Ectodermal cell (in vitro differentiated cells): ENCODE measurements around the gene ORAI3.

Experiments
- H3K27ac ChIP-seq: 2 replicates; pipeline ENCODE4 v1.7.0; 2013; ENCODE audit warnings: mild to moderate bottlenecking, low read depth, low read length; ENCODE audit not compliant: insufficient read depth, poor library complexity, severe bottlenecking
- H3K27me3 ChIP-seq: 2 replicates; pipeline ENCODE4 v1.7.0; 2013; ENCODE audit warnings: mild to moderate bottlenecking, low read length; ENCODE audit not compliant: insufficient read depth, control insufficient read depth, poor library complexity, severe bottlenecking
- H3K36me3 ChIP-seq: one replicate; pipeline ENCODE4 v1.7.0; 2013; ENCODE audit warnings: low read length; ENCODE audit not compliant: control insufficient read depth, insufficient read depth
- H3K4me1 ChIP-seq: one replicate; pipeline ENCODE4 v1.7.0; 2013; ENCODE audit warnings: low read length; ENCODE audit not compliant: control insufficient read depth, insufficient read depth
- H3K4me3 ChIP-seq: 2 replicates; pipeline ENCODE4 v1.7.0; 2013; ENCODE audit warnings: low read depth, low read length, control low read depth; ENCODE audit not compliant: insufficient read depth
- H3K9me3 ChIP-seq: 2 replicates; pipeline ENCODE4 v1.7.0; 2013; ENCODE audit warnings: mild to moderate bottlenecking, low read length, moderate library complexity; ENCODE audit not compliant: control insufficient read depth
- WGBS, 2 experiments: methylation state at CpG; one replicate each; pipeline ENCODE4 v1.1.7; 2013; ENCODE audit warnings: missing lambda C conversion rate in 2 of 2; 5-methylcytosine and 5-hydroxymethylcytosine counted together

ORAI3 gene

DNA sequence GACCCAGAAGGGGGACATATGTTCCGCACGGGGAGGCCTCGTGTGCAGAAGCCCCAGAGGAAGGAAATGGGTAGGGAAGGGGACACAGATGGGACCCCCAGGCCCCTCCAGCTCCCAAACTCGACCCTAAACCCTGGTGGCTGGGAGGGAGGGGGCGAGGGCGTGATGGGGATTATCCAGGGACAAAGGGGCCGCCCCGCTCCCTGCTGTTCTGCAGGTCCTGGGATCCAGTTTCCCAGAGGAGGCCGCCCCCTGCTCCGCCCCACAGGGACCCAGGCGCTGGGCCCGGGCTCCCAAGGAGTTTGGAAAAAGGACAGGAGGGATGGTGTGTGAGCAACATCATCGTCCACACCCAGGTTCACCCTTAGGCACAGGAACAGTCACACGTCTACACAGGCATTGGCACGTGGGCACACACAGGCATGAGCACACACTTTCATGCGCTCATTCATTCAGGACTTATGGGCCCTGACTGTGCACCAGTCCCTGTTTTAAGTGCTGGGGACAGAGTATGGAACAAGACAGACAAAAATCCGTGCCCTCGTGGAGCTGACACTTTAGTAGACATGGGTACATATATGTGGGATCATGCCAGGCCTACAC, 38.3 kb upstream of the ORAI3 start:
- Histone ChIP-seq H3K27me3 (no peaks in the 10 kb centered on the region), H3K9me3 (no peaks in the 10 kb centered on the region), H3K4me3 (no peak overlapping the region), H3K4me1 (peaks cover 16% of the 10 kb centered on the region), H3K27ac (no peak overlapping the region), H3K36me3 (no peaks in the 10 kb centered on the region)
- WGBS, 2 experiments, result 46 to 52% methylated on average over 18 of the region's 18 CpGs

DNA sequence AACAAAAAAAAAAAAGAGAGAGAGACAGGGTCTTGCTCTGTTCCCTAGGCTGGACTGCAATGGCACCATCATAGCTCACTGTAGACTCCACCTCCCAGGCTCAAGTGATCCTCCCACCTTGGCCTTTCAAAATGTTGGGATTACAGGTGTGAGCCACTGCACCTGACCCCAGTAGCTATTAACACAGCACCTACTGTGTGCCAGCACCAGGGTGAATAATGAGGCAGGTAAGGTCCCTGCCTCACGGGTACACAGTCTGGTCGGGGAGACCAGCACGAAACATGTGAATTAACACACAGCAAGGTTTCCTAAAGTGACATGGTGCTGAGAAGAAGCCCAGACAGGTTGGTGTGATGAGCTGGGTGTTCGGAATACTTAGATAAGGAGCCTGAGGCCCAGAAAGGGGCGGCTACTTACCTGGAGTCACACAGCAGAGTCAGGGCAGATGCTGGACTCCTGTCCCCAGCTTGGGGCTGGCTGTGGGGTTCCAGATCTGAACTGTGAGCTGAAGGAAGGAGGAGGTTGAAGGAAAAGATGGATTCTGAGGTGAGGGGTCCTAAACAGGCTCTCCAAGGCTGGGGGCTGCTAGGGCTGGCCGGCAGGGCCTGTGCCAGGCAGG, 36.0 kb upstream of the ORAI3 start:
- Histone ChIP-seq H3K36me3 (no peaks in the 10 kb centered on the region), H3K27me3 (no peaks in the 10 kb centered on the region), H3K9me3 (no peaks in the 10 kb centered on the region), H3K4me3 (no peak overlapping the region), H3K4me1 (peaks cover 23% of the 10 kb centered on the region), H3K27ac (no peak overlapping the region)
- WGBS, 2 experiments, result 90 to 93% methylated on average over 6 of the region's 6 CpGs

DNA sequence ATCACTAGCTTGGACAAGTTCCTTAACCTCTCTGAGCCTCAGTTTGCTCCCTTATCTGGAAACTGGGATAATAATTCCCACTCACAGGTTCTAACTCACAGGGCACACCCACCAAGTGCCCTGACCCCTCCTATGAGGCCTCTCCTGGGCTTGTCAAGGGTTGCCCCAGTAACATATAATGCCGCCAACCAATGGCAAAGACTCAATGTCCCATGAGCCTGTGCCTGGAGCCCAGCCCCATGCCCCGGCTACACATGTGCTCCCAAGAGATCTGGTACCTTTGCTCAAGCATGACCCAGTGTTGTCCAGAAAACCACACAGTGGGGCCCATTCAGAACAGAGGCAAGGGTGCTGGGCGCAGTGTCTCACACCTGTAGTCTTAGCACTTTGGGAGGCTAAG, 34.0 kb upstream of the ORAI3 start:
- Histone ChIP-seq H3K27me3 (no peaks in the 10 kb centered on the region), H3K4me3 (no peak overlapping the region), H3K36me3 (no peaks in the 10 kb centered on the region), H3K9me3 (no peaks in the 10 kb centered on the region), H3K4me1 (peaks cover 21% of the 10 kb centered on the region), H3K27ac (no peak overlapping the region)
- 92 to 97% methylated on average over 3 of the region's 3 CpGs for WGBS, 2 experiments

DNA sequence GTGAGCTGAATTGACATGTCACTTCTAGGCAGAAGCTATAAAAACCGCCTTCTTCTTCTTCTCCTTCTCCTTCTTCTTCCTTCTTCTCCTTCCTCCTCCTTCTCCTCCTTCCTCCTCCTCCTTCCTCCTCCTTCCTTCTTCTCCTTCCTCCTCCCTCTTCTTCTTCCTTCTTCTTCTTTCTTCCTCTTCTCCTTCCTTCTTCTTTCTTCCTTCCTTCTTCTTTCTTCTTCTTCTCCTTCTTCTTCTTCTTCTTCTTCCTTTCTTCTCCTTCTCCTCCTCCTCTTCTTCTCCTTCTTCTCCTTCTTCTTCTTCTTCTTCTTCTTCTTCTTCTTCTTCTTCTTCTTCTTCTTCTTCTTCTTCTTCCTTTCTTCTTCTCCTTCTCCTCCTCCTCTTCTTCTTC, 30.3 kb upstream of the ORAI3 start:
- 83 to 87% methylated on average over 1 of the region's 1 CpG for WGBS, 2 experiments
- Histone ChIP-seq H3K36me3 (no peaks in the 10 kb centered on the region), H3K4me3 (no peak overlapping the region)

DNA sequence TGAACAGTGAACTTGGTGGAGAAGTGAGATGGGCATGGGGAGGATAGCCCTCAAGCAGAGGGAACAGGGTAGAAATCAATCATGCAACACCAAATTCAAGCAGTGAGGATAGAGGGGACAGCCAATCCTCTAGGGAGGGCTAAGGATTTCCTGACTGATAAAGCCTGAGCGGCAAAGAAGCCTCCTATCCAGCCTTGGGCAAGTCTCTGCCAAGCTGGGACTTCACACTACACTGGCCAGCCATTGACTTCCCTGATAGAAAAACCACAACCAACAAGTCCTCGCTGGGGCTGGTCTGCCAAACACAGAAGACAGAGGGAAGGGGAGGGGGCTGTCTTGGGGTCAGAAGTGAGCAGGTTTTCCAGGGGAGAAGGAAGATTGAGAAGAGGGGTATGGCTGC, 28.0 kb upstream of the ORAI3 start:
- Histone ChIP-seq H3K27ac (no peak overlapping the region), H3K4me1 (peaks cover 6% of the 10 kb centered on the region), H3K36me3 (no peaks in the 10 kb centered on the region), H3K27me3 (no peaks in the 10 kb centered on the region), H3K4me3 (no peak overlapping the region), H3K9me3 (no peaks in the 10 kb centered on the region)
- WGBS, 2 experiments, result 86 to 87% methylated on average over 2 of the region's 2 CpGs

More for the DNA sequence above, 30.3 kb upstream of the ORAI3 start:
- Histone ChIP-seq H3K4me1 (peaks cover 6% of the 10 kb centered on the region), H3K27ac (no peak overlapping the region), H3K27me3 (no peaks in the 10 kb centered on the region), H3K9me3 (no peaks in the 10 kb centered on the region)

DNA sequence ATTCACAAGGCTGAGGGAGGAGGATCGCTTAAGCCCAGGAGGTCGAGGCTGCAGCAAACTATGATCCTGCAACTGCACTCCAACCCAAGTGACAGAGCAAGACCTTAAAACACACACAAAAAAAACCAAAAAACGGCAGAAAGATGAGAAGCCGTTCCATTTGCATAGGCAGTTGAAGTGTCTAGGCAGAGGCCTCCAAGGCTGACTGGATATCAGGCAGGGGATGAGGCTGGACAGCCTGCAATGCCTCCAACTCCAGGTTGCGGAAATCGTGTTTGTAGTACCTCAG, 27.5 kb upstream of the ORAI3 start:
- WGBS, 2 experiments, result 38 to 40% methylated on average over 6 of the region's 6 CpGs

DNA sequence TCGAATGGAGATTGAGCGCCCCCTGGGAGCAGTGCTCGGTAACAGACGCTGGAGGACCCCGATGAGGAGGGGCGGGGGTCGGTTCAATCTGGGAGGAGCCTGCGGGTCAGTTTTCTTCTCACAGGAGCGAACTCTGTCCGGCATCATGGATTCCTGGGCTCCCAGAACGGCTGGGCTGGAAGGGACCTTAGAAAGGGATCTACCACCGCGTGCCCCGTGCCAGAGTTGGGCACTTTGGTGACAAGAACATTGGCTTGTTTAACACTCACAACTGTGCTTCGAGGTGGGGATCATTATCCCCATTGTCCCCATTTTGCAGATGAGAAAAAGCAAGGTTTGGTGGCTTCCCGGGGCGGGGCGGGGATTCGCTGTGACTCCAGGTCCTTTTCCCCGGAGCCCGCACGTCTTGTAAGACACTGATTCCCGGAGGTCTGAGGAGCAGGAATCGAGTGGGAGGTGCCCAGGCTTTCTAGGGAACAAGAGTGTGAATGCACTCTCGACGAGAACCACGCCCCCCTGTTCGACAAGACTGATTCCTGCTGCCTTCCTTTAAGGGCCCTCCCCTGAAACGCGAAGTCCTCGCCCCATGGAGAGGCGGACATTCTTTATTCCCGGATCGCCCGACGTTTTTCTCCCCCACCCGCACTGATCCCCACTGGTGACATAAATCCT, 27.0 kb upstream of the ORAI3 start:
- H3K27me3 ChIP-seq, result no peaks in the 10 kb centered on the region
- WGBS, 2 experiments, result 1% methylated on average over 37 of the region's 37 CpGs
- no peaks in the 10 kb centered on the region for H3K9me3 ChIP-seq
- peak overlapping the region; percentile 87 for H3K27ac ChIP-seq
- H3K4me3 ChIP-seq, result peak overlapping the region; percentile 88
- H3K36me3 ChIP-seq, result peaks cover 6% of the 10 kb centered on the region
- peaks cover 4% of the 10 kb centered on the region for H3K4me1 ChIP-seq

More for the DNA sequence above, 27.5 kb upstream of the ORAI3 start:
- Histone ChIP-seq H3K4me1 (peaks cover 7% of the 10 kb centered on the region), H3K36me3 (peaks cover under 1% of the 10 kb centered on the region), H3K4me3 (no peak overlapping the region), H3K27me3 (no peaks in the 10 kb centered on the region), H3K27ac (no peak overlapping the region), H3K9me3 (no peaks in the 10 kb centered on the region)

DNA sequence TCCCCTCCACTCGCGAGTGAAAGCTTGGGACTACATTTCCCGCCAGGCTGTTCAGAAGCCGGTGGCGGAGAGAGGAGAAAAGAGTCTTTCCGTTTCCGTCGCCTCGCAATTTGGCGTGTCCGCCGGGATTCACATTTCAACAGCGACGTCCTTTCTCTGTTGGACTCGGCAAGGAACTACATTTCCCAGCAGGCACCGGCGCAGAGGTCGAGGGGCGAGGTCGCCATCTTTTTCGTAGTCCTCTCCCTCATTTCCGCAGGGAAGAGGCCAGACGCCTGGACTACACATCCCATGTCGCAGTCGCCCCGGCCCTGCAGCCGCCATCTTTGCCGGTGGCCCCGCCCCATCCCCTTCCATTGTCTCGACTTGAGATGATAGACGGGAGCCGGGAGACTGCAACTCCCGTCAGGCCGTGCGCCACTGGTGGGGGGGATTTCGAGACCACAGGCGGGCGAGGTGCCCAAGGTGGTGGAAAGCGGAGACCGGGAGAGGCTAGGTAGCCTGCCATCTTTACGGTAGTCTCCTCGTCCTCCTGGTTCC, 26.4 kb upstream of the ORAI3 start:
- Histone ChIP-seq H3K4me1 (peaks cover 9% of the 10 kb centered on the region), H3K4me3 (peak overlapping the region; percentile 88), H3K27me3 (no peaks in the 10 kb centered on the region), H3K9me3 (no peaks in the 10 kb centered on the region), H3K27ac (peak overlapping the region; percentile 99), H3K36me3 (peaks cover 12% of the 10 kb centered on the region)
- WGBS, 2 experiments, result 0% methylated on average over 42 of the region's 42 CpGs

DNA sequence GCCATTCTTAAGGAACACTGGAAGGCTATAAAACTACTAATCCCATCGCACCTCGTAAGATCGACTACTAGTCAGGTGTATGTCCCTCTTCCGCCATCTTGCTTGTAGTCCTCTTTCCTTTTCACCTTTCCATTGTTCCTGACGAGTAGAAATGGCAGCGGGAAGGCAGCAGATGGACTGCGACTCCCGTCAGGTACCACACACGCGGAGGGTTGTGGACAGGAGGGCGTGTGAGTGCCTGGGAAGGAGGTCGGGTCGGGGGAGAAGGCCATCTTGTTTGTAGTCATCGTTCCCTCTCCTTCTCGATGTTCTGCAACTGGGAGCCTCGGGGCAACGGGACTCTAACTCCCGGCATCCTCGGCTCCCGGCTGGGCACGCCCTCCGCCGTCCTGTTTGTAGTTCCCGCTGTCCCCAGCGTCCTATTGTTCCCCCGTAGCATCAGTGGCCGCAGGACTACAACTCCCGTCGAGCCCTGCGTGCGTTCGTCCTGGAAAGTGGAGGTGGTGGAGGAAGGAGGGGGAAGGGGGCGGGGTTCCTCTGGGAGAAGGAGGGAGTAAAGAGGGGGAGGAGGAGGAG, 25.8 kb upstream of the ORAI3 start:
- Histone ChIP-seq H3K4me3 (peak overlapping the region; percentile 88), H3K9me3 (no peaks in the 10 kb centered on the region), H3K27me3 (no peaks in the 10 kb centered on the region), H3K27ac (peak overlapping the region; percentile 99), H3K36me3 (peaks cover 12% of the 10 kb centered on the region), H3K4me1 (peaks cover 10% of the 10 kb centered on the region)
- 0% methylated on average over 33 of the region's 33 CpGs for WGBS, 2 experiments

DNA sequence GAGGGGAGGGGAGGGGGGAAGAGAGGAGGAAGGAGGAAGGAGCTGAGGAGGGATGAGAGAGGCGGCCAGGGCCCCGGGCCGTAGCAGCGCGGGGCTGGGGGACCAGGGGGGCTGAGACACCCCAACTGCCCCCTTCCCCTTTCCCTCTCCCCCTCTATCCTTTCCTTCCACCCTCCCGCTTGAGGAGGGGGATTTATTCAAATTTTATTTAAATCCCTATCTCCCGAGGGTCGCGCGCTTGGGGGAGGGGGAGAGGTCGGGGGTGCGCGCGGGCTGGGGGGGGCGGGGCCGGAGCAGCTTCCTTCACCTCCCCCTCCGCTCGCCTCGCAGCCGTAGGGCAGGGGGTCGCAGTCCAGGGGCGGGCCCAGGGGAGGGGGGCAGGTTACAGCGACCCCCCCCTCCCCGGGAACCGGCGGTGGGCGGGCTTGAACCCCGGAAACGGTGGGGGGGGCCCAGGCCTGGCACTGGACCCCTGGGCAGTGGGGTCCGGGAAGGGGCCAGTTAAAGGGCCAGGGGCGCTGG, 25.3 kb upstream of the ORAI3 start, which contains the start of gene FBXL19:
TSS of gene FBXL19 (plus strand) at position 19 of the 522 bp plus-strand sequence. CDS start 2,183 bp downstream, outside the sequence.
- Histone ChIP-seq H3K4me3 (peak within 1 kb of the TSS; percentile 88), H3K4me1 (peaks cover 10% of the 10 kb centered on the region), H3K9me3 (no peaks in the 10 kb centered on the region), H3K27me3 (no peaks in the 10 kb centered on the region), H3K36me3 (peaks cover 12% of the 10 kb centered on the region), H3K27ac (peak within 1 kb of the TSS; percentile 99)
- 0% methylated on average over 15 to 24 of the region's 31 CpGs for WGBS, 2 experiments
